HG03460 (cell line): Measurements from ENCODE around the gene PRAME.
A peak's percentile ranks its signal among the peaks of the same experiment; 100 is the strongest.
"Not testable (repeated sequence)": the region's sequence is repeated elsewhere in the genome, so short reads cannot be mapped to it uniquely, and the experiment has no call there.

Experiments
- ATAC-seq: cut with Tn5 transposase; IDR thresholded peaks from one replicate; pipeline ENCODE4 v1.9.1; 2021; ENCODE audit not compliant: unreplicated experiment

PRAME gene

GRCh38 chr22:22521631-22522030 lies 37.4 kb downstream of the PRAME start:
- no peak for ATAC-seq

- no peak for ATAC-seq
Measured at GRCh38 chr22:22520667-22521602, 38.1 kb downstream of the PRAME start.

- no peak for ATAC-seq
Measured at GRCh38 chr22:22520020-22520656, 38.9 kb downstream of the PRAME start, which contains the start of gene ZNF280A. ZNF280A (minus strand) TSS chr22:22520270; CDS start chr22:22515630, 4,640 bp downstream.

DNA sequence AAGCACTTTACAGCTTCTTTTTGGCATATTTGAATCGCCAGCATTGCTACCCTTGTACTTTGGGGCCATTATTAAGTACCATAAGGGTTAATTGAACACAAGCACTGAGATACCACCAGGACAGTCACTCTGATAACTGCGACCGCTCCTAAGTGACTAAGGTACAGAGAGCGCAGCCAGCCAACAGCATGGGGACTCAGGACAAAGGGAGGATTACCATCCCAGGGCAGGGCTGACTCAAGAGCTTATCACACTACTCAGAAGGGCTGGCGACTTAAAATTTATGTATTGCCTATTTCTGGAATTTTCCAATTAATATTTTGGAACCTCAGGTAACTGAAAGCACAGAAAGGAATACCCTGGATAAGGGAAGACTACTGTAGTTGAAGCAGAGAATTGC lies 39.5 kb downstream of the PRAME start:
- no peak for ATAC-seq

DNA sequence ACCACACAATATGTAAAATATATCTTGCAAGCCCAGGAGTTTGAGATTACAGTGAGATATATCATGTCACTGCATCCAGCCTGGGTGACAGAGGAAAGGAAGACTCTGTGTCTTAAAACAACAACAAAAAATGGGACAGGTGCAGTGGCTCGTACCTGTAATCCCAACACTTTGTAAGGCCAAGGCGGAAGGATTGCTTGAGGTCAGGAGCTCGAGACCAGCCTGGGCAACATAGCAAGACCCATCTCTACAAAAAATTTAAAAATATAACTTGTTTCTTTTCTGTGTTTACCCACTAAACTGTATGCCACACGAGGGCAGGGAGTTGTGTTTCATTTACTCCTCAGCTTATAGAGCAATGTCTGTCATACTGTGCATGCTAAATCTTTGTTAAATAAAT lies 42.1 kb downstream of the PRAME start:
- ATAC-seq, result no peak

DNA sequence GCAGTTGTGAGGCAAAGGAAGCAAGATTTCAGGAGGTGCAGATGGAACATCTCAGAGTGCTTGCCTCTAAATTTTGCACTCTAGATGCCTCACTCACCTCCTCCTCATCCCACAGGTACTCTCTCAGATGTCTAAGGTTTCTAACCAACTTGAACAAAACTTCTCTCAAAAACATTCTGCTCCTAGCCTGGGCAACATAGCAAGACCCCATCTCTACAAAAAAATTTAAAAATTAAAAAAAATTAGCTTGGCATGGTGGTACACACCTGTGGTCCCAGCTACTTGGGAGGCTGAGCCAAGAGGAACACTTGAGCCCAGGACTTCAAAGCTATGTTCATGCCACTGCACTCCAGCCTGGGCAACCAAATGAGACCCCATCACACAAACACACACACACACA lies 43.2 kb downstream of the PRAME start:
- ATAC-seq, result no peak

GRCh38 chr22:22514431-22514830 lies 44.6 kb downstream of the PRAME start:
- ATAC-seq, result not testable (repeated sequence)

DNA sequence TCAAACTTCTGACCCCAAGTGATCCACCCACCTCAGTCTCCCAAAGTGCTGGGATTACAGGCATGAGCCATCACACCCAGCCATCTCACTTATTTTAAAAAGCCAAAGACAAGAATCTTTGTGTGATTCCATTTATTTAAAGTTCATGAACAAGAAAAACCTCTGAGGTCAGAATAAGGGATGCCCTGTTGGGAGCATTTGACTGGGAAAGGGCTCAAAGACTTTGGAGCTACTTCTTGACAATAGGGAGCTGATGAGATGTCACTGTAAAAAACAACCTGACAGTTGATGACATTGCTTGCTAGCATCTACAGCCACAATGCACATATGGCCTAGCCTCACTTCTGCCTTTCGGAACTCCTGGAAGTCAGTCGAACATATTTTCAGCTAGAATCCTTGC lies 45.4 kb downstream of the PRAME start:
- no peak for ATAC-seq

- ATAC-seq, result no peak
Measured at GRCh38 chr22:22512951-22513350, 46.1 kb downstream of the PRAME start.

- ATAC-seq, result not testable (repeated sequence)
Measured at GRCh38 chr22:22510833-22511232, 48.2 kb downstream of the PRAME start.

DNA sequence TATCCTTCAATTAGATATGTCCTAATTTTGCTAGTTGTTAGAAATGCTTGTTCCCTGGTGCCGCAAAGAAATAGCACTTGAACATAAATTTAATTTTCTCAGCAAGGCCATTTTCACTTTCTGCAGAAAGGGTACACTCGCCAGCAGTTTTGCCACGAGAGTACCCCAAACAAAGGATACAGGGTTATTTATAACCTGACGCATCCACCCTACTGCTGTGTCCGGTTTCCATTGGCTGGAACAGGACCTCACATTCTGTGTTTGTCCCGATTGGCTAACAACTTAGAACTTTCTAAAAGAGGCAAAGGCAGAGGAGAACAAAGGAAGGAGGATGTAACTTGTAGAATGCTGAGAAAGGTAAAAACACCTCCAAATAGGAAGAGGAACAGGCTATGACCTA lies 49.2 kb downstream of the PRAME start:
- ATAC-seq, result not testable (repeated sequence)

DNA sequence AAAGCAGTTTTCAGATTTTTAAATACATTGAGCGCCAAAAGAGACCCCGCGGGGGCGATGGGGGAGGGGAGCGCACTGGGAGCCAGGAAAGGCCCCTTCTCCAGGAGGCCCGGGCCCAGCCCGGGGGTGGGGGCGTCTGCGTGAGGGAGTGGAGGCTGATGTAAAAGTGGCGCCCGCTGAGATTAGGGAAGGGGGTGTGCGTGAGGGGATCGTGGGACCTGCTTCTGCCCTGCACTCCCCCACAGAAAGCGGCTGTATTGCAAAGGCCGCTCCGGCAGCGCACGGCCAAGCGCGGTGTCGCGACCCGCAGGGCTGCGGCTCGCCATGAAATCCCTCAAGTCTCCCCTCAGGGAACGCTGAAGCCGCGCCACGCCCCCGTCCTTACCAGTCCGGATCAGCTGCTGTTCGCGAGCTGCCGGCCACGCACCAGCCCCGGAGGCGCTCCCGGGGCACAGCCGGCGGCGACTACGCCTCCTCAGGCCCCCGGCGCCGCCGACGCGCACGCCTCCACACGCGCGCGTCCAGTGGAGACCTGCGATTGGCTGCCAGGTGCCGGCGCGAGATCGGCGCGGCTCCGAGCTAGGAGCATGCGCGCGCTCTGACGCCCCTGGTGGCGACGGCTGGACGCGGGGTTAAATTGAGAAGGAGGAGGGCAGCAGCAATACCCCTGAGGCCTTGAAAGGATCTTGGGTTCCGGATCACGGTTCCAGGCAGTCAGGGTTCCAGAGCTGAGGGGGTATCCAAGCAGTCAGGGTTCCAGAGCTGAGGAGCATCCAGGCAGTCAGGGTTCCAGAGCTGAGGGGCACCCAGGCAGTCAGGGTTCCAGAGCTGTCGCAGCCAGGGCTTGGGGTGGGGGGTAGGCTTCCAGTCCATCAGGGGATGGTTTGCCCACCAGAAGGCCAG lies 50.5 kb downstream of the PRAME start, which contains the start of gene ZNF280B:
Gene ZNF280B, minus strand, starts transcription at position 469 of the 903 bp plus-strand sequence. CDS start 19,344 bp downstream, outside the sequence.
- ATAC-seq, result peak; percentile 91

DNA sequence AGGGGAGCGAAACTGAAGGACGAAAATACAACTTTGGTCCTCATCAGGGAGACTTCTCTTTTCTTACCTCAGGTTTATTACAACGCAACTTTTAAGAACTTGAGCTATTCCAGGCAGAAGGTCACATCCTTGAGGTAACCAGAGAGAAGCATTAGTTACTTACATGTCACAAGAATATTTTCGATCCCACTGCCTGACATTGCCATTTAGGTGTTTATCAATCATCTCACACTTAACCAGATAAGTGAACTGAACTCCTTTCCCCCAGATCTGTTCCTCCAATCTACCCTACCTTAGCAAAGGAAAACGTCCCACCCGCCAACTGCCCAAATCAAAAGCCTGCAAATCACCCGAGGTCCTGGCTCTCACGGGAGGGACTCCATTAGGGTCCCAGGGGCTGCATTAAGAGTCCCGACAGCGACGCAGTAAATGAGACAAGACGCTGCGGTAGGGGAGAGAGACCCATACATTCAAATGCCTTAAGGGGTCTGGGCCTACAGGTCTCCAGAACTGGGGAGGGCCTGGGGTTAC lies 51.3 kb downstream of the PRAME start:
- ATAC-seq, result no peak

DNA sequence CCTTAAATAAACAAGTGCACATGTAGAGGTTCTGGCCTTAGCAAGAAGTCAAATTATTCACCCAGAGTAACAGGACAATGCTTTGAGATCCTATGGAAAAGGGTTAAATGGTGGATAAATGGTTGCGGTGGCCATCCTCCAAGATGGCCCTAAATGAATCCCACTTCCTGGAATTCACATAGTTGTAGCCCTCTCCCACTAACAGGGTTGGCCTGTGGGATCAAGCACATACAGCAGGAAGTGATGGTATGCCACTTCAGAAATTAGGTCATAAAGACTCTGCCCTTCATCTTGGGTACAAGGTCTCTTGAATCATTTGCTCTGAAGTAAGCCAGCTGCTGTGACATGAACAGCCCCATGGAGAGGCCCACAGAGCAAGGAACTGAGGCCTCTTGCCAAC lies 52.3 kb downstream of the PRAME start:
- ATAC-seq, result no peak

DNA sequence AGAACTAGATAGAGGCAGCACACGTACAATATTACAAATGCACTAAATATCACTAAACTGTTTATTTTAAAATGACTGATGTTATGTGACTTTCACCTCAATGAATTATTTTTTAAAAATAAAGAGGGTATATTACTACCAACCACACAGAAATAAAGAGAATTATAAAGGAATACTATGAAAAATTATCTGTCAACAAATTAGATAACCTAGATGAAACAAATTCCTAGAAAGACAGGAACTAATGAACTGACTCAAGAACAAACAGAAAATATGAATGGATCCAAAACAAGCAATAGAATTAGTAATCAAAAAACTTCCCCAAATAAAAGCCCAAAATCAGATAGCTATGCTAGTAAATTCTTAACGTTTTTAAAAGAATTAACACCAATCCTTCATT lies 60.8 kb downstream of the PRAME start:
- no peak for ATAC-seq
